Skeletal muscle cell (primary cell): Measurements from ENCODE around the gene SETD1A.
"Not testable (repeated sequence)": the region's sequence is repeated elsewhere in the genome, so short reads cannot be mapped to it uniquely, and the experiment has no call there.

Experiments
- DNase-seq: peaks from one replicate; pipeline ENCODE4 v3.0.0-alpha.2; 2010; ENCODE audit warnings: low read depth
- H3K4me3 ChIP-seq: 2 replicates; pipeline ENCODE4 v1.5.1; 2011; ENCODE audit warnings: low read depth, mild to moderate bottlenecking, control low read depth, low read length, moderate library complexity

SETD1A gene

GRCh38 chr16:31007684-31008083 is 50.1 kb downstream of the SETD1A start:
- DNase-seq: no peak
- no peak overlapping the region for H3K4me3 ChIP-seq

- H3K4me3 ChIP-seq: no peak overlapping the region
- DNase-seq: peak; percentile 31
Measured at GRCh38 chr16:31008149-31008548, 50.6 kb downstream of the SETD1A start.

- no peak for DNase-seq
- no peak overlapping the region for H3K4me3 ChIP-seq
Measured at GRCh38 chr16:31008551-31008950, 51.0 kb downstream of the SETD1A start.

- H3K4me3 ChIP-seq: peak overlapping the region; percentile 52
- no peak for DNase-seq
Measured at GRCh38 chr16:31009120-31009519, 51.6 kb downstream of the SETD1A start.

GRCh38 chr16:31009894-31010584 is 52.5 kb downstream of the SETD1A start:
- DNase-seq: no peak
- peak overlapping the region; percentile 52 for H3K4me3 ChIP-seq

- DNase-seq: no peak
- H3K4me3 ChIP-seq: peak within 1 kb of the TSS; percentile 52
Measured at GRCh38 chr16:31010585-31011325, 53.2 kb downstream of the SETD1A start, which contains the start of gene STX1B. STX1B (minus strand) TSS chr16:31010638; CDS start chr16:31010396, 242 bp downstream.

GRCh38 chr16:31011815-31012214 is 54.3 kb downstream of the SETD1A start:
- H3K4me3 ChIP-seq, DNase-seq: not testable (repeated sequence)

GRCh38 chr16:31013292-31013691 is 55.7 kb downstream of the SETD1A start:
- not testable (repeated sequence) for DNase-seq, H3K4me3 ChIP-seq

- H3K4me3 ChIP-seq: no peak overlapping the region
- DNase-seq: no peak
Measured at GRCh38 chr16:31016018-31016417, 58.5 kb downstream of the SETD1A start.

- H3K4me3 ChIP-seq, DNase-seq: not testable (repeated sequence)
Measured at GRCh38 chr16:31017756-31018155, 60.2 kb downstream of the SETD1A start.

- no peak overlapping the region for H3K4me3 ChIP-seq
- DNase-seq: no peak
Measured at GRCh38 chr16:31020536-31020935, 63.0 kb downstream of the SETD1A start.

GRCh38 chr16:31022544-31023251 is 65.1 kb downstream of the SETD1A start:
- no peak overlapping the region for H3K4me3 ChIP-seq
- no peak for DNase-seq

GRCh38 chr16:31023252-31023602 is 65.7 kb downstream of the SETD1A start:
- no peak overlapping the region for H3K4me3 ChIP-seq
- no peak for DNase-seq

- no peak overlapping the region for H3K4me3 ChIP-seq
- no peak for DNase-seq
Measured at GRCh38 chr16:31023627-31024226, 66.2 kb downstream of the SETD1A start.

- H3K4me3 ChIP-seq: no peak overlapping the region
- no peak for DNase-seq
Measured at GRCh38 chr16:31025339-31025738, 67.8 kb downstream of the SETD1A start.

- no peak overlapping the region for H3K4me3 ChIP-seq
- no peak for DNase-seq
Measured at GRCh38 chr16:31029272-31029671, 71.7 kb downstream of the SETD1A start.

- H3K4me3 ChIP-seq: no peak overlapping the region
- DNase-seq: no peak
Measured at GRCh38 chr16:31031276-31031675, 73.7 kb downstream of the SETD1A start.

- H3K4me3 ChIP-seq: peak within 1 kb of the TSS; percentile 98
- peak; percentile 84 for DNase-seq
Measured at GRCh38 chr16:31032736-31033708, 75.5 kb downstream of the SETD1A start, which contains the start of gene STX4. STX4 (plus strand) TSS chr16:31033558; CDS start chr16:31033806, 248 bp downstream.
